MM.1S (cell line): ENCODE measurements around the gene TBCA.

Experiments used
- EZH2 ChIP-seq: fragments of 300-600 bp; sonication (generic); optimal IDR thresholded peaks from 2 replicates; pipeline ENCODE3; 2017; ENCODE audit warnings: low read depth, mild to moderate bottlenecking, antibody characterized with exemption, low read length, mixed read lengths
- EZH2phosphoT487 ChIP-seq: fragments of 300-600 bp; sonication (generic); IDR thresholded peaks from 2 replicates; pipeline ENCODE4 v1.6.1; 2018; ENCODE audit warnings: antibody characterized with exemption, low read length
- TF ChIP-seq, protein P1 (sequence below): fragments of 300-600 bp; sonication (generic); IDR thresholded peaks from 2 replicates; pipeline ENCODE4 v1.5.1; 2016; ENCODE audit warnings: antibody characterized with exemption, low read length, mixed read lengths

DNA sequence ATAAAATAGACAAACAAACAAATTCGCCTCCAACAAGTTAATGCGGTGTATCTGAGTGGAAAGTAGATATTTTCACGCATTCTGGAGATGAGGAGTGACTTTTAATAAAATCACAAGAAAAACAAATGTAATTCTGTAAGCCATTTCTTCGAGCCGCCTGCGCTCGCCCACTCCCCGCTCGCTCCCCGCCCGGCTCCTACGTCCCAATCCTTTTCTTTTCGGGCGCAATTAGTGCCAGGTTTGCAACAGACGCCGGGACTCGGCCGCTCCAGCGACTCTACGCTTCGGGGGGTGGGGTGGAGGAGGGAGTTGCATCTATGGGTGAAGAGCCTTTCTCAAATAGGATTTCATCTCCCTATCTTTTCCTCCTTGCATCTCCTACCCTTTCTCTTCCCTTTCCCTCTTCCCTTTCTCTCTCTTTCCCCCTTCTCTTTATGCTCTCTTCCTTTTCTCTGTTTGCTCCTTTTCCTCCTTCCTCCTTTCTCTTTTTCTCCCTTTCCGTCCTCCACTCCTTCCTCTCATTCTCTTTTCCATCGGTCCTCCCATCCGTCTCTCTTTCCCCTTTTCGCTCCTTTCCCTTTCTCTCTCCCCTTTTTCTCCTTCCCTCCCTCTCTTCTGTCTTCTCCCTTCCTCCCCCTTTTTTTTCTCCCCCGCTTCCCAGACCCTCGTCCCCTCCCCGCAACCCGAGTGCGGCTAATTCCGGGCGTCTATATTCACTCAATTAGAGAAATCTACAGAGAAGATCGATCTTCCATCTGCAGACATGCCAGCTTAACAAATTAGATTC lies 131.6 kb downstream of the TBCA start:
- TF ChIP-seq EZH2phosphoT487 (no peak), EZH2 (no peak)
- TF ChIP-seq, protein P1, sequence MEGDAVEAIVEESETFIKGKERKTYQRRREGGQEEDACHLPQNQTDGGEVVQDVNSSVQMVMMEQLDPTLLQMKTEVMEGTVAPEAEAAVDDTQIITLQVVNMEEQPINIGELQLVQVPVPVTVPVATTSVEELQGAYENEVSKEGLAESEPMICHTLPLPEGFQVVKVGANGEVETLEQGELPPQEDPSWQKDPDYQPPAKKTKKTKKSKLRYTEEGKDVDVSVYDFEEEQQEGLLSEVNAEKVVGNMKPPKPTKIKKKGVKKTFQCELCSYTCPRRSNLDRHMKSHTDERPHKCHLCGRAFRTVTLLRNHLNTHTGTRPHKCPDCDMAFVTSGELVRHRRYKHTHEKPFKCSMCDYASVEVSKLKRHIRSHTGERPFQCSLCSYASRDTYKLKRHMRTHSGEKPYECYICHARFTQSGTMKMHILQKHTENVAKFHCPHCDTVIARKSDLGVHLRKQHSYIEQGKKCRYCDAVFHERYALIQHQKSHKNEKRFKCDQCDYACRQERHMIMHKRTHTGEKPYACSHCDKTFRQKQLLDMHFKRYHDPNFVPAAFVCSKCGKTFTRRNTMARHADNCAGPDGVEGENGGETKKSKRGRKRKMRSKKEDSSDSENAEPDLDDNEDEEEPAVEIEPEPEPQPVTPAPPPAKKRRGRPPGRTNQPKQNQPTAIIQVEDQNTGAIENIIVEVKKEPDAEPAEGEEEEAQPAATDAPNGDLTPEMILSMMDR: no peak
